ENCODE results near the gene PPP1R12A. TPM values are rescaled to one million over a fixed set of nuclear protein-coding genes. Genes with fewer than 3 reads are reported as not detected.

The PPP1R12A gene
- total RNA-seq, 2 donors from 2014 or later = 68.7 to 86.9 TPM

GRCh38 chr12:79920421-79921238 is 14.3 kb downstream of the PPP1R12A start:
- H3K27me3 ChIP-seq (replicated peaks; ENCODE audit: insufficient read depth) = no peaks in the 10 kb centered on the region
- TF ChIP-seq POLR2A (IDR thresholded peaks at IDR 0.05) = no peak
- no peak for TF ChIP-seq CTCF (IDR thresholded peaks at IDR 0.05)
- TF ChIP-seq POLR2AphosphoS5 (IDR thresholded peaks at IDR 0.05) = no peak
- H3K36me3 ChIP-seq = no peaks in the 10 kb centered on the region
- no peak overlapping the region for H3K27ac ChIP-seq
- WGBS = 88% methylated on average over 5 of the region's 5 CpGs
- H3K4me1 ChIP-seq (replicated peaks) = no peaks in the 10 kb centered on the region
- H3K4me3 ChIP-seq = no peak overlapping the region
- intact Hi-C loops (cut with DNase I) = no loop called here
- no peaks in the 10 kb centered on the region for H3K9me3 ChIP-seq
- DNase-seq (ENCODE audit: low spot score) = no peak

DNA sequence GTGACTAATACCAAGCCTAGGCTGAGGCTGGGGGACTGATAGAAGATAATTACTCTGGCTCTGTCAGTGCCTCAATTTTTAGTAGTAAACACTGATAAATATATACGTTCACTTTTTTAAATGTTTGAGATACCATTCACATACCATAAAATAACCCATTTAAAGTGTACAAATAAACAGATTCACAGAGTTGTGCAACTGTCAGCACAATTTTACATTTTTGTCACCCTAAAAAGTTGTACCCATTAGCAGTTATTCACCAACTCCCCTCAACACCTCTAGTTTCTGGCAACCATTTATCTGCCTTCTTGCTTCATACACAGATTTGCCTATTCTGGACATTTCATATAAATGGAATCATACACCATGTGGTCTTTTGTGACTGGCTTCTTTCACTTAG is 15.1 kb downstream of the PPP1R12A start:
- 91% methylated on average over 1 of the region's 1 CpG for WGBS
- TF ChIP-seq POLR2A (IDR thresholded peaks at IDR 0.05) (no peak), CTCF (IDR thresholded peaks at IDR 0.05) (no peak), POLR2AphosphoS5 (IDR thresholded peaks at IDR 0.05) (no peak)
- Histone ChIP-seq H3K36me3 (no peaks in the 10 kb centered on the region), H3K27ac (no peak overlapping the region), H3K9me3 (no peaks in the 10 kb centered on the region), H3K4me3 (no peak overlapping the region), H3K27me3 (replicated peaks; ENCODE audit: insufficient read depth) (no peaks in the 10 kb centered on the region), H3K4me1 (replicated peaks) (no peaks in the 10 kb centered on the region)
- intact Hi-C loops (cut with DNase I) = no loop called here
- no peak for DNase-seq (ENCODE audit: low spot score)

DNA sequence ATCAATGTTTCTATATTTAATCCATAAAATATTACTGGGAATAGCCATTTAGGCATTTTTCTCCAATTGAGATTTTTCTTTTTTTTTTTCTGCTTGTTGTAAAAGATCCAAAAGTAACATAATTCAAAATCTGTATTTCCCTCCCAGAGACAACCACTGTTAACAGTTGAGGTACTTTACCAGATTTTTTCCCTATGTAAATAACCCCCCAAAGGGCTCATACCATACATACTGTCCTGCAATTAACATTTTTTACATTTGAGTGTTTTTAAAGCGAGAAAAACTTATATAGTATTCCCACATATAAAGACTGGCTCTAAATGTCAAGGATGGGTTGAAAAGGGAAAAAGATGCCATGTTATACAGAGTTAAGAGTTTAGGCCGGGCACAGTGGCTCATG is 18.1 kb downstream of the PPP1R12A start:
- no peaks in the 10 kb centered on the region for H3K4me1 ChIP-seq (replicated peaks)
- no peak for TF ChIP-seq POLR2A (IDR thresholded peaks at IDR 0.05)
- TF ChIP-seq CTCF (IDR thresholded peaks at IDR 0.05) = no peak
- TF ChIP-seq POLR2AphosphoS5 (IDR thresholded peaks at IDR 0.05) = no peak
- no peaks in the 10 kb centered on the region for H3K36me3 ChIP-seq
- no peak overlapping the region for H3K4me3 ChIP-seq
- no peak for DNase-seq (ENCODE audit: low spot score)
- H3K27me3 ChIP-seq (replicated peaks; ENCODE audit: insufficient read depth) = no peaks in the 10 kb centered on the region
- H3K27ac ChIP-seq = no peak overlapping the region
- H3K9me3 ChIP-seq = no peaks in the 10 kb centered on the region
- intact Hi-C loops (cut with DNase I) = no loop called here
- 93% methylated on average over 2 of the region's 2 CpGs for WGBS

DNA sequence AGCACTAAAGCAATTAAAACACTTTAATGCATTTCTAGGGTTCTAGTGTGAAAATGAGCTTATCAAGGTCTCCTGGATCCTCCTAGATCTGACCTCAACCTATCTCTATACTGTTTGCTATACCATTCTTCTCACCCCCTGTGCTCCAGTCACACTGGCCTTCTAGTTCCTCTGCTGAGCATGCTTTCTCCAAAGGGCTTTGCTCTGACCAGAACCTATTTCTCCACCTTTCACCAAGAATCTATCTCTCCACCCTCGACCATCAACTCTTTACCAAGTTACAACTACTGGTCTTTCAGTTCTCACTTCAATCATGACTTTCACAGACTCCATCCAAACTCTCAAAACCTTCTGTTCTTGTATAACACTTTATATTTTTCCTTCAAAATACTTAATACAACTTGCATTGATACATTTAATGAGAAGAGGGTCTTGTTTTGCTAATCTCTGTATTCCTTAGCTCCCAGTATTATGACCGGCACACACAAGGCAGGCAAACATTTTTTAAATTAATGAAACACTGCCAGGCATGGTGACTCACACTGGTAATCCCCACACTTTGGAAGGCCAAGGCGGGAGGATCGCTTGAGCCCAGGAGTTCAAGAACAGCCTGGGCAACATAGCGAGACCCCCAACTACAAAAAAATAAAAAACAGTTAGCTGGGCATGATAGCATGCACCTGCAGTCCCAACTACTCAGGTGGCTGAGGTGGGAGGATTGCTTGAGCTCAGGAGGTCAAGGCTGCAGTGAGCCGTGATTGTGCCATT is 22.8 kb downstream of the PPP1R12A start:
- no peaks in the 10 kb centered on the region for H3K36me3 ChIP-seq
- WGBS = 86% methylated on average over 6 of the region's 6 CpGs
- TF ChIP-seq CTCF (IDR thresholded peaks at IDR 0.05) (no peak), POLR2A (IDR thresholded peaks at IDR 0.05) (no peak), POLR2AphosphoS5 (IDR thresholded peaks at IDR 0.05) (no peak)
- no peaks in the 10 kb centered on the region for H3K27me3 ChIP-seq (replicated peaks; ENCODE audit: insufficient read depth)
- no peaks in the 10 kb centered on the region for H3K9me3 ChIP-seq
- no peak for DNase-seq (ENCODE audit: low spot score)
- no peak overlapping the region for H3K4me3 ChIP-seq
- H3K27ac ChIP-seq = no peak overlapping the region
- intact Hi-C loops (cut with DNase I) = no loop called here
- H3K4me1 ChIP-seq (replicated peaks) = no peaks in the 10 kb centered on the region

Data from prostate gland (tissue), 2 donors.